GM15510 (cell line): ENCODE data around the gene MRPL43.

ENCODE experiments used
- POLR2A ChIP-seq: IDR thresholded peaks from 3 replicates; pipeline ENCODE4 v1.6.1; 2011; ENCODE audit warnings: borderline replicate concordance; ENCODE audit not compliant: insufficient read length; ENCODE audit errors: extremely low read depth

The MRPL43 gene

DNA sequence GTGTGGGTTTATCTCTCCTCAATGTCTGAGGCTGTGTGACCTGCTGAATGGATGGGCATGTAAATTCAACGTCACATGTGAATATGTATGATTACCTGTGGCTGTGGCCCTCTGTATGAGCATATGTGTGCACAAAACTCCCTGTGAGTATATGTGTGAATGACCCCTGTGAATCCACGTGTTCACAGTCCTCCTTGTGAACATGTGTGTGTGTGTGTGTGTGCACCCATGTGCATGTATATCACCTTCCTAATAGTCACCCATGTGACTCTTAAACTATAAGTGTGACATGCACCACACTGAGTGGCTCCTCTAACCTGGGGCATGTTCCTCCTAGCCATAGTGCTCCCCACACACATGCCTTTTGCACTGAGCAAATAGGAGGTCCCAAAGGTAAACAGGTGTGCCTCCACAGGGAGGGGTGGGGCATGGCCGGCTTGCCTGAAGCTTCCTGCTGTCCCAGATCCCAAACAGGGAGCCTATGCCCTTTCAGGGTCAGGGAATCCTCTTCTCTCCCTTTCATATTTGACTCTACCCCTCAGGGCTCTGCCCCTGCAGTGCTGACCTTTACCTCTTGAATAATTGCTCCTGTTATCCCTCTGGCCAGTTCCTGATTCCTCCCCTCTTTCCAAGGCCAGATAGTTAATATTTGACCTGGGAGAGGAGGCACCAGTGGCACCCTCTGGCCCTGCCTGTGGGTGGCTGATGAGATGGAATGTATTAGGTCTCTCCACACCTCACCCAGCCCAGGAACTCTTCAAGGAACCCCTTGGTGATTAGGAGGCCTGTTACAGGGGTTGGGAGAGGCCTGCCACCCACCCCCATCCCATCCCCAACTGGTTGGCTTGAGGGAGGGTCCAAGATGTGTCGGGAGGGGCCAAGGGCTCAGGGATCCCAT, 16.1 kb downstream of the MRPL43 start:
- no peak for TF ChIP-seq POLR2A

DNA sequence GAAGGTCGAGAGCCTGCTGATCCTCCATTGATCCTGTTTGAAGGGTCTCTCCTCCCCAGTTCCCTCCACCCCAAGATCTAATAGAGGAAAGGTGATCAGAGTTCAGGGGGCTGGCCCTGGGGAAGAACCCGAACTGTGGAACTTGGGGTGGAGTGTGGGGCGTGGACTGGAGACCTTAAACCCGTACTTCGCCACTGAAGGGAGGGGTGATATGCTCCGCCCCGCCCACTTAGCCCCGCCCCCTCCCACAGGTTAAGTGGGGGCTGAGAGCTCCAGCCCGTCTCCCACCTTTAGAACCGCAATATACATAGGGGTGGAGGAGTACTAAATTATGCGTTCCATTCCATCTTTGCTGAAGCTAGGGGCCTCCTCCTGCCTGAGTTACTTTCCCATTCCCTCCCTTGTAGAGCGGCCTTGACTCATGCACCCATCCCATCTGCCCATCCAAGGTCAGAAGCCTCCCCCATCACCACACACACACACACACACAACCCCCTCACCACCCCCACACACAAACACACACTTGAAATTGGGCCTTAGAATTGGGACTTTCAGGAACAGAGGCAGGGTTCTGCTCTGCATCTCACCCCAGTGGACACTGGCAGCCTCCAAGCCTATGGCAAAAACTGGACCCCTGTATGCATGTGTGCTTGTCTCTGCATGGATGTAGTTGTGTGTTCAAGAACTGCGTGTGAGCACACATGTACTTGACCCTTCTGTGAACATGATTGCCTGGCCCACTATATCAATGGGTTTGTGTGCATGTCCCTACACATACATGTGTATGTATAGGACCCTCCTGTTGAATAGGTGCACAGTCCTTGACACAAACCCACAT, 17.0 kb downstream of the MRPL43 start:
- no peak for TF ChIP-seq POLR2A

DNA sequence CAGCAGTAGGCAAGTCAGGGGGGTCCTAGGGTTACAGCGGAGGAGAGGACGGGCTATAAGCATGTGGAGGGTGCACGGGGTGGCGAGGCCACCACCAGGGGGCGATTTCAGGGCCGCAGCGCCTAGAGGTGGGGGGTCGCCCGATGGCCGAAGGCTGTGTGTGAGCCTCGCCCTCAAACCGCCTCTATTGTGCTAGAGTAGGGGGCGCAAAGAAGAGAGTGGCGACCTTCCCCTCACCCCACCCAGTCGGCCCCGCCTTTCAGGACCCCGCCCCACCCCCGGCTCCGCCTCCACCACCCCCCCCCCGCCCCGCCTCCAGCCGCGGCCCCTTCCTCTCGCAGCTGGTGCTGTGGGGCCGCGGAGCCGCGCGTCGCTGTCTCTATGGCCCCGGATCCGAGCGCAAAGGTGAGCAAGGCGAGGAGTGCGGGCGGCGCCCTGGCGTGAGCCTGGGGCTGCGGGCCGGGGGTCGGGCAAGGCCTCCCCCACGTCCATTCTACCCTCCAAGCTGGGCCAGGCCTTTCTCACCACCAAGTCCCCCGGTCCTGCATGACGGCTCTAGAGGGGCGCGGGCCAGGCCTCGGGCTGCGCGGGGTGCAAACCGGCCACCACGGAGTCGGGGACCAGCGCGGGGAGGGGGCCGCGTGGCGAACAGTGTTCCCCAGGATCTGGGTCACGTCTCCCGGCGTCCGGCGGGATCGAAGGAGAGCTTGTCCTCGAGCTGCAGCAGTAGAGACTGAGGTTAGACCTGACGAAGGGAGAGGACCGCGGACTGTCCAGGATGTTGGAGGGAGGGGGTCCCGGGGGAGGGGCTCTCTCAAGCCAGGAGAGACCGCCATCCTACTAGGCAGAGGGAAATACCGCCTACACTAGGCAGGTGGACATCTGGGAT, 17.9 kb downstream of the MRPL43 start, which contains the start of gene SEMA4G:
Gene SEMA4G, plus strand, starts transcription at position 318 of the 889 bp plus-strand sequence. CDS start 3,409 bp downstream, outside the sequence.
- TF ChIP-seq POLR2A, result no peak

DNA sequence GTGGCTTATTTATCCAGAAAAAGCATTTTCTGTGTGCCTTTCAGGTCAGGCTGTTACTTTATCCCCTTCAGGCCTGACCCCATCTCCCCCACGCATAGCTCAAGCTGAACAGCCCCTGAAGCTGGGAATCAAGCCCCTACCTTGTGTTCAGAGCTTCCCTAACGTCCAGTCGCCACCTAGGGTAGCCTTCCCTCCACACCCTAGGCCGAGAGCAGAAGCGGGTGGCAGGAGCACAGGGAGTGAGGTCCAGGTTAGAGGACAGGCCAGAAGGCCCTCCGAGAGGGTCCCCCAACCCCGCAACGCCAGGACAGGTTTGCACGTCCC, 18.5 kb downstream of the MRPL43 start:
- no peak for TF ChIP-seq POLR2A

DNA sequence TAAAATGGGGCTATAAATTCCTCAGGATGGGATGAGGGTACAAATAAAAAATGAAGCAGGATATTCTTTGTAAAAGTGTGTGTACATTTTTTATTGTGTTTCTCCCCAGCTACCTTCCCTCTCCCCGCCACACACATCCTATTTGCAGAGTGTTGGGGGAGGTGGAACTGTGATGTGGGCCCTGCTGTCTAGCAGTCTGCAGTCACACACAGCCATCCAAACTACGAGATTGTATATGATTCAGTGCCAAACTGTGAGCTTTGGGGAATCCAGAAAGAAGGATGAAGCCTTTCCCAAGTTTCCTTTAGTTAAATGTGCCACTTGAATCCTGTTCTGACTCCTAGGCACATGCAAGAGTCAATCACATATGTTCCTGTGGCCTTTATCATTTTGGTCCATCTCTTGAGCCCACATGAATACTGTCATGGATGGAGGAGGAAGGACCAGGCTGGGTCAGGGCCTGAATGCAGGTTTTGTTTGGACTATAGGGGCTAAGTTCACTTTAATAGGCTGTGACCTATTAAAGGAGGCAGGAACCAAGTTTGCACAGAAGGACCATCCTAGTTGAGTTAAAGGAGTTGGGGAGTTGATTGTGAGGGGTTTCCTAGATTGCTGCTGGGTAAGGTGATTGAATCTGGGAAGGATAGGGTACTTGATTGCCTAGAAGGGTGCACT, 19.1 kb downstream of the MRPL43 start:
- no peak for TF ChIP-seq POLR2A

DNA sequence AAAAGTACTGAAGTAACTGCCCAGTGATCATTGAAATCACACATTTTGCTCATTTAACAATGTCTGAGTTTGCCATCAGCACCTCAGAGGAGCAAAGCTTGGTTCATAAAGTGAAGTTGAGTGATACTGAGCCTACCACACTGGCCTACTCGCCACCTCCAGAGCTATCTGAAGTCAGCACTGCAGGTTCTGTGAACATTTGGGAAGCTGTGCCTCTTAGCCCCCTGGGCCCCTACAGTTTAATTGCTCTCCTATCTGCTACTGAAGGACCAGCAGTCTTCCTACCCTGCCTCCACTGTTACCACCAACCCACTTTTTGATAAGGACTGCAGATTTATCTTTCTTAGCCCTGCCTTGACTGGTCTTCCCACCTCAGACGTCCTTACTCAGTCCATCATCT, 20.0 kb downstream of the MRPL43 start:
- no peak for TF ChIP-seq POLR2A

DNA sequence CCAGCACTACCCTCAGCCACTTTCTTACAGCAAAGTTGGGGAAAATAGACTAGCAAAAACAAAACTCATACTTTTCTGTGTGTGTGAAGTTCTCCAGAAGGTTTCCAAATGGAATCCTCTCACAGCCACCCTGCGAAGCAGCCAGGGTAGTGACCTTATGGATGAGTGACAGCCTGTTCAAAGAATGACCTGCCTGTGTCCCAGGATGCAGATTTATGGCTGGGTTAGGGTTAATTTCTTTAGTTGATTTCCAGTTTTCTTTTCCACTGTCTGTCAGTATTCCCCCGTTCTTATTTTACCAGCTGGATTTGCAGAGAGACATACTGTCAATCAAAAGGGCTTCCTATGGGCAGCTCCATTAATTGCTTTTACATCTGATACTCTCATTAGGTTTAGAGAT, 20.4 kb downstream of the MRPL43 start:
- TF ChIP-seq POLR2A, result no peak

DNA sequence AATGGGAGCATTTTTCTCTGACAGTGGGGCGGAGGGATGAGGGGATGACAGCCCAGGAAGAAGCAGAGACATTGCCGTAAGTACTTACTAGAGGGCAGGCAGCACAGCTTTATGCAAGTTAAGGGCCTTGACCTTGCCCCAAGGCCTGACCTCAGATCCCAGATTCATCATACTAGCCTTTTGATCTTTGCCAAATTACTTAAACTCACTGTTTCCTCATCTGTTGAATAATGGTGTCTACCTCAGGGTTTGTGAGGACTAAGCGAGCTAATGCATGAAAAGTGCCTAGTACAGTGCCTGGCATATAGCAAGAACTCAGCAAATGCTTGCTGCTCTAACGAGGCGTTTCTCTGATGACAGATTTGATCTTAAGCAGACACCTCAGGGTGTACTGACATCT, 21.5 kb downstream of the MRPL43 start:
- TF ChIP-seq POLR2A, result no peak

DNA sequence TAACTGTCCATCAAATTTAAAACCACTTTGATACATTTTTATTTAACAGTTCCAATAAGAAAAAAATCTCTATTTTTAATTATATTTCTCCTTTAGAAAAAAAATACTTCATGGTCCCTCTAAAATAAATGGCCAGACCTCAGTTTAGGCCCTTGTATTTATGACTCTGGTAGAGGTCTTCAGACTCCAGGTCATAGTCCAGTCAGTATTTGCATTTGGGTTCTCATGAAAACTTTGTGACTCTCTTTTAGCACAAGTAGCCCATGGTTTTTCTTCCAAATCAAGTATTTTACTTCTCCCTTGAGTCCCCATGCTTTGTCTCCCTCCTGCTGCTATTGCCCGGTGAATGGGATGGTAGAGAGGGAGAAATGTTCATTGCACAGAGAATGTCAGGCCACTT, 23.5 kb downstream of the MRPL43 start:
- TF ChIP-seq POLR2A, result no peak

DNA sequence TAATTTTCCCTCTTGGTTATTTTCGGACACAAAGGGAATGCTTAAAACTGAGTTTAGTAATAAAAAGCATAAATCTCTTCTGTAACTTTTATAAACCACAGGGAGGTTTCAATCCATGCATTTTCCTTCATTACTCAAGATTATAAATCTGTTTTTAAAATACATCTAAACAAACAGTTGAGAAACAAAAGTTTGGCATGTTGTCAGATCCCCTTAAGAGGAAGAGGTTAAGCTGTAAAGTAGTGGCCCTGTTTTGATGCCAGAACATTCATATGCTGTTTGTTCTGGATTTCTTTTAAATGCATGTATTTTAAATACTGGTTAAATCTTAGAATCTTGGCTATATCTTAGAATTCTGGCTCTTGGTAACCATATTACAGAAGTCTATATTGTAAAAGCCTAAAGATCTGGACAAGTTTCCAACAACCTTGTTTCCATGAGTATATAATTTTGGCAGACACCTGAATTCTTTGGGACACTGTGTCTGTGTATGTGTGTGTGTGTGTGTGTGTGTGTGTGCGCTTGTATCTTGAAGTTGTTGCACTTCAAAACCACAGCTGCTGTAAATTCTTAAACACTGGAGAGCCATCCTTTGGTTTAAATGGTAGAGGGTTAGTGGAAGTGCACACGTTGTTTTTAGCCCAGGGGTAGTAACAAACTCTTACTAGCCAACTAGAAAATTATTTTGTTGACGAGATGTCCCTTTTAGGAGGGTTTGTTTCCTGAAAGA, 24.8 kb downstream of the MRPL43 start:
- TF ChIP-seq POLR2A, result no peak

DNA sequence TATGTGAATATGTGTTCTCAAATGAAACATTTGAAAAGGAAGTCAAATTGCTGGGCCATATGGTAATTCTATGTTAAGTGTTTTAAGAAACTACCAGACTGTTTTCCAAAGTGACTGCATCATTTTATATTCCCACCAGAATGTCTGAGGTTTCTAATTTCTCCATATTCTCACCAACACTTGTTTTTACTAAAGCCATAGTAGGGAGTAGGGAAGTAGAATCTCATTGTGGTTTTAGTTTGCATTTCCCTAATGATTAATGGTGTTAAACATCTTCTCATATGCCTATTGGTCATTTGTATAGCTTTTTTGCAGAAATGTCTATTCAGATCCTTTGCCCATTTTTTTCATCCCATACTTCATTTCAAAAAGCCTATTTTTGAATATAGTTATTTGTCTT, 27.0 kb downstream of the MRPL43 start:
- no peak for TF ChIP-seq POLR2A

DNA sequence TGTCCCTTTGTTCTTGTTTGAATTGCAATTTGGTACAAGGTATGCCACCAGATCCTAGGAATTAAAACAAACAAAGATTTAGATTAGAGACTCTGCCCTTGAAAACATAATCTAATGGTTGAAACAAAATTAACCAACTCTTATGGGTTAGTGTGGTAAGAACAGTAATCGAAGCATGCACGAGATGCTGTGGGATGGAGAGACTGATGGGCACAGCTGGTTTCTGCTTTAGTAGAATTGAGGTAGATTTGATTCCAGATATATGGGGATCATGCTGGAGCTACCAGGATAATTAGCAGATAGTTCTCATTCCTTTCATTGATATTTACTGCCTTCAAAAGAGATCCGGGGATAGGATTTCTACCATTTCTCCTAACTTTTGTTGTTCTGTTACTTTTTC, 38.4 kb downstream of the MRPL43 start:
- no peak for TF ChIP-seq POLR2A

DNA sequence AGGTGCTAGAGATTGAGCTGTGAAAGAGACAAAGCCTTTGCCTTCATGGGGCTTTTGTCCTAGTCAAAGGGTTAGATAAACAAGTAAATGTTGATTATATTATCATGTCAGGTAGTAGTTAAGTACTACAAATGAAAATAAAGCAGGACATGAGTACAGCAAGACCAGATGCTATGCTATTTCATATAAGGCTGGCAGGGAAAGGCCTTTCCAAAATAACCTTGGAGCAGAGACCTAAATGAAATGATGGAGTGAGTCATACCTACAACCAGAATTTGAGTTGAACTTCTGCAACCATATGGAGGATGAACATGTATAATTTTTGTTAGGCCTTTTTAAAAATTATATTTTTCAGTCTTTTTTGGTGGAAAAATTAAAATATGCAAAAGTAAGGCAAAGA, 41.5 kb downstream of the MRPL43 start:
- no peak for TF ChIP-seq POLR2A
